Measurements from ENCODE around the gene KATNB1. TPM values are rescaled to one million over a fixed set of nuclear protein-coding genes. Genes with fewer than 3 reads are reported as not detected.

Gene KATNB1
- polyA plus RNA-seq, 4 donors = 17.5 to 24.4 (median 20.7) TPM

- no peak for DNase-seq (ENCODE audit: low read depth in 4 of 4, low spot score in 3 of 4)
These were observed 18.9 kb downstream of the KATNB1 start for GRCh38 chr16:57754354-57755060.

- no peak for DNase-seq (ENCODE audit: low read depth in 4 of 4, low spot score in 3 of 4)
These were observed 19.6 kb downstream of the KATNB1 start for GRCh38 chr16:57755061-57755684.

GRCh38 chr16:57755726-57756423 lies 20.3 kb downstream of the KATNB1 start:
- no peak for DNase-seq (ENCODE audit: low read depth in 4 of 4, low spot score in 3 of 4)

- DNase-seq (ENCODE audit: low read depth in 4 of 4, low spot score in 3 of 4) = no peak
These were observed 21.1 kb downstream of the KATNB1 start for GRCh38 chr16:57756424-57757325.

GRCh38 chr16:57757326-57757786 lies 21.8 kb downstream of the KATNB1 start:
- peak in 3 of 4 donors; percentile 48 to 58 (median 54) for DNase-seq (ENCODE audit: low read depth in 4 of 4, low spot score in 3 of 4)

GRCh38 chr16:57757883-57758282 lies 22.3 kb downstream of the KATNB1 start:
- no peak for DNase-seq (ENCODE audit: low read depth in 4 of 4, low spot score in 3 of 4)

- no peak for DNase-seq (ENCODE audit: low read depth in 4 of 4, low spot score in 3 of 4)
These were observed 23.0 kb downstream of the KATNB1 start for GRCh38 chr16:57758331-57759117.

- DNase-seq (ENCODE audit: low read depth in 4 of 4, low spot score in 3 of 4) = no peak
These were observed 23.6 kb downstream of the KATNB1 start for GRCh38 chr16:57759131-57759530.

- DNase-seq (ENCODE audit: low read depth in 4 of 4, low spot score in 3 of 4) = no peak
These were observed 24.2 kb downstream of the KATNB1 start for GRCh38 chr16:57759541-57760356.

- DNase-seq (ENCODE audit: low read depth in 4 of 4, low spot score in 3 of 4) = no peak
These were observed 25.0 kb downstream of the KATNB1 start for GRCh38 chr16:57760357-57761160.

- DNase-seq (ENCODE audit: low read depth in 4 of 4, low spot score in 3 of 4) = no peak
These were observed 25.7 kb downstream of the KATNB1 start for GRCh38 chr16:57761301-57761700.

GRCh38 chr16:57761957-57762356 lies 26.4 kb downstream of the KATNB1 start:
- no peak for DNase-seq (ENCODE audit: low read depth in 4 of 4, low spot score in 3 of 4)

GRCh38 chr16:57762365-57763040 lies 26.9 kb downstream of the KATNB1 start:
- no peak for DNase-seq (ENCODE audit: low read depth in 4 of 4, low spot score in 3 of 4)

GRCh38 chr16:57763285-57764005 lies 27.9 kb downstream of the KATNB1 start:
- DNase-seq (ENCODE audit: low read depth in 4 of 4, low spot score in 3 of 4) = no peak

- DNase-seq (ENCODE audit: low read depth in 4 of 4, low spot score in 3 of 4) = no peak
These were observed 28.4 kb downstream of the KATNB1 start for GRCh38 chr16:57764006-57764340.

- DNase-seq (ENCODE audit: low read depth in 4 of 4, low spot score in 3 of 4) = no peak
These were observed 29.0 kb downstream of the KATNB1 start for GRCh38 chr16:57764341-57765159.

Measured in right renal pelvis (tissue), 4 donors.